M059J (cell line): ENCODE data around the gene MEPCE. TPM values are rescaled to one million over a fixed set of nuclear protein-coding genes. Genes with fewer than 3 reads are reported as not detected.

Experiments used
- DNase-seq: peaks from one replicate; pipeline ENCODE4 v3.0.0-alpha.2; 2012; ENCODE audit warnings: low read depth
- total RNA-seq: library from RNA; depleted of rRNA; stranded (reverse); fragments of >200 nt; shearing (Covaris generic); gene quantifications from 2 replicates; pipeline ENCODE4 v1.2.3, GENCODE V29; 2014

MEPCE gene
- total RNA-seq, 1 experiment from 2014 or later = 48.2 TPM

- no peak for DNase-seq
Observed at GRCh38 chr7:100464791-100465190, 35.2 kb downstream of the MEPCE start.

- peak; percentile 75 for DNase-seq
Observed at GRCh38 chr7:100465299-100465698, 35.7 kb downstream of the MEPCE start.

- peak; percentile 86 for DNase-seq
Observed at GRCh38 chr7:100465702-100466311, 36.2 kb downstream of the MEPCE start.

- no peak for DNase-seq
Observed at GRCh38 chr7:100466653-100467605, 37.3 kb downstream of the MEPCE start.

- DNase-seq = no peak
Observed at GRCh38 chr7:100467638-100468373, 38.2 kb downstream of the MEPCE start.

GRCh38 chr7:100469227-100470044, 39.8 kb downstream of the MEPCE start:
- DNase-seq = peak; percentile 72

- no peak for DNase-seq
Observed at GRCh38 chr7:100471021-100471420, 41.4 kb downstream of the MEPCE start.

- DNase-seq = no peak
Observed at GRCh38 chr7:100472121-100472851, 42.7 kb downstream of the MEPCE start.

GRCh38 chr7:100472854-100473499, 43.3 kb downstream of the MEPCE start:
- DNase-seq = no peak

GRCh38 chr7:100475549-100475948, 45.9 kb downstream of the MEPCE start:
- DNase-seq = no peak

GRCh38 chr7:100476101-100476780, 46.6 kb downstream of the MEPCE start:
- no peak for DNase-seq

GRCh38 chr7:100476903-100477870, 47.6 kb downstream of the MEPCE start:
- DNase-seq = no peak

- DNase-seq = no peak
Observed at GRCh38 chr7:100477871-100478267, 48.2 kb downstream of the MEPCE start.

- peak; percentile 92 for DNase-seq
Observed at GRCh38 chr7:100478958-100479660, 49.5 kb downstream of the MEPCE start, which contains the start of gene TSC22D4. Gene TSC22D4, minus strand, starts transcription at chr7:100479214. Its CDS starts 1,176 bp downstream, at chr7:100478038.

- DNase-seq = no peak
Observed at GRCh38 chr7:100481466-100481865, 51.8 kb downstream of the MEPCE start.

- DNase-seq = no peak
Observed at GRCh38 chr7:100482728-100483089, 53.1 kb downstream of the MEPCE start.

GRCh38 chr7:100483090-100483721, 53.6 kb downstream of the MEPCE start:
- DNase-seq = peak; percentile 41
